ENCODE results near the gene TRIM68. TPM values are rescaled to one million over a fixed set of nuclear protein-coding genes. Genes with fewer than 3 reads are reported as not detected.

The TRIM68 gene
- total RNA-seq (2021): 5.7 and 7.1 TPM in 2 replicates
- Bru-seq, nascent RNA: percentile 55 among the genes with signal in this experiment
- BruChase-seq, experiment 1, labeled RNA remaining after a 2-hour chase: percentile 59 among the genes with signal in this experiment
- percentile 47 among the genes with signal in this experiment for BruChase-seq, experiment 2, labeled RNA remaining after a 6-hour chase
- long read RNA-seq, transcript TRIM68-201 (7 exons, 3,352 nt): major isoform, 9 of 18 reads
- long read RNA-seq, partial matches to known transcripts: 0 of 18 reads
- long read RNA-seq, other reads (novel, unspliced or antisense): 8 of 18 reads

- peak within 1 kb of the TSS; percentile 73 for H3K4me3 ChIP-seq (ENCODE audit: low read depth, low read length, poor library complexity, severe bottlenecking)
- no TSS peak for BruUV-seq (replicated peaks)
- intact Hi-C loops (cut with micrococcal nuclease; ENCODE audit: unreplicated experiment): no loop called here
These were observed at the start of gene TRIM68 for GRCh38 chr11:4607781-4608666. TSS of gene TRIM68 (minus strand) at chr11:4608231. CDS start at chr11:4605504, 2,727 bp downstream.

GRCh38 chr11:4654635-4655369, 46.8 kb upstream of the TRIM68 start:
- POLR2A ChIA-PET (ENCODE audit: low non-redundant PET): no interaction called here
- Histone ChIP-seq H3K4me1 (ENCODE audit: insufficient read depth, low read length, poor library complexity, severe bottlenecking) (no peaks in the 10 kb centered on the region), H3K27me3 (replicated peaks; ENCODE audit: insufficient read depth, low read depth, low read length, poor library complexity) (no peaks in the 10 kb centered on the region)

More at GRCh38 chr11:4607781-4608666, at the start of gene TRIM68:
- no peaks in the 10 kb centered on the region for H3K9me3 ChIP-seq (ENCODE audit: low read depth, low read length, poor library complexity, severe bottlenecking)
- ChIA-PET POLR2A (ENCODE audit: low non-redundant PET) (no interaction called here), CTCF (no interaction called here)
- H3K4me1 ChIP-seq (ENCODE audit: insufficient read depth, low read length, poor library complexity, severe bottlenecking): no peaks in the 10 kb centered on the region
- H3K27ac ChIP-seq (ENCODE audit: low read depth, low read length, poor library complexity, severe bottlenecking): peak within 1 kb of the TSS; percentile 82
- H3K27me3 ChIP-seq (replicated peaks; ENCODE audit: insufficient read depth, low read depth, low read length, poor library complexity): no peaks in the 10 kb centered on the region
- TF ChIP-seq EZH2 (IDR thresholded peaks at IDR 0.05; ENCODE audit: borderline replicate concordance, low read depth, low read length, poor library complexity, severe bottlenecking) (no peak), CTCF (conservative IDR thresholded peaks at IDR 0.05; ENCODE audit: low read depth, low read length) (no peak)
- peak; percentile 96 for DNase-seq (ENCODE audit: low spot score)
- H3K36me3 ChIP-seq (ENCODE audit: insufficient read depth, low read length, poor library complexity, severe bottlenecking): no peaks in the 10 kb centered on the region

More at GRCh38 chr11:4654635-4655369, 46.8 kb upstream of the TRIM68 start:
- no peak overlapping the region for H3K4me3 ChIP-seq (ENCODE audit: low read depth, low read length, poor library complexity, severe bottlenecking)
- no peak overlapping the region for H3K27ac ChIP-seq (ENCODE audit: low read depth, low read length, poor library complexity, severe bottlenecking)
- DNase-seq (ENCODE audit: low spot score): no peak
- no peaks in the 10 kb centered on the region for H3K9me3 ChIP-seq (ENCODE audit: low read depth, low read length, poor library complexity, severe bottlenecking)
- H3K36me3 ChIP-seq (ENCODE audit: insufficient read depth, low read length, poor library complexity, severe bottlenecking): no peaks in the 10 kb centered on the region
- BruUV-seq (replicated peaks): no TSS peak
- CTCF ChIA-PET: no interaction called here
- intact Hi-C loops (cut with micrococcal nuclease; ENCODE audit: unreplicated experiment): no loop called here
- TF ChIP-seq CTCF (conservative IDR thresholded peaks at IDR 0.05; ENCODE audit: low read depth, low read length): no peak
- no peak for TF ChIP-seq EZH2 (IDR thresholded peaks at IDR 0.05; ENCODE audit: borderline replicate concordance, low read depth, low read length, poor library complexity, severe bottlenecking)
